Uterus (tissue), 2 donors: ENCODE results near the gene ARHGAP10.

Experiments used
- CTCF ChIP-seq, 4 experiments: fragments of 200-600 bp in 2 of 4; fragments of 450-650 bp in 2 of 4; sonication (generic) in 2 of 4; IDR thresholded peaks; one replicate each; pipeline ENCODE4 v1.5.1; 2016 to 2019; ENCODE audit warnings: antibody characterized with exemption in 4 of 4, mild to moderate bottlenecking in 2 of 4, moderate library complexity in 1 of 4
- POLR2A ChIP-seq, 2 donors: fragments of 450-650 bp; IDR thresholded peaks; one replicate each; pipeline ENCODE4 v1.6.1; 2016; ENCODE audit warnings: antibody characterized with exemption in 2 of 2, mild to moderate bottlenecking in 1 of 2, moderate library complexity in 1 of 2

GRCh38 chr4:148057516-148057915, 325.6 kb downstream of the ARHGAP10 start:
- TF ChIP-seq CTCF (IDR thresholded peaks at IDR 0.05) (no peak), POLR2A (IDR thresholded peaks at IDR 0.05) (no peak)
